Smooth muscle cell (in vitro differentiated cells): Measurements from ENCODE around the gene OR8B4. TPM values are rescaled to one million over a fixed set of nuclear protein-coding genes. Genes with fewer than 3 reads are reported as not detected.
"Not testable (repeated sequence)": the region's sequence is repeated elsewhere in the genome, so short reads cannot be mapped to it uniquely, and the experiment has no call there.

Experiments used
- DNase-seq: peaks from one replicate; lab custom pipeline; 2025; ENCODE audit not compliant: unreplicated experiment; lab: John Stamatoyannopoulos, UW
- H2AFZ ChIP-seq: fragments of 200-600 bp; sonication (generic); 2 replicates; pipeline ENCODE4 v1.6.0; 2016; ENCODE audit warnings: antibody characterized with exemption, low read depth, mild to moderate bottlenecking
- H3F3A ChIP-seq: fragments of 200-600 bp; sonication (generic); 2 replicates; pipeline ENCODE4 v1.6.0; 2017; ENCODE audit warnings: antibody characterized with exemption, low read depth
- H3K27ac ChIP-seq: fragments of 200-600 bp; sonication (generic); 2 replicates; pipeline ENCODE4 v1.5.1; 2016; ENCODE audit warnings: low read depth, mild to moderate bottlenecking
- H3K27me3 ChIP-seq: fragments of 200-600 bp; sonication (generic); 2 replicates; pipeline ENCODE4 v1.6.1; 2016; ENCODE audit warnings: low read depth, mild to moderate bottlenecking
- H3K36me3 ChIP-seq: fragments of 200-600 bp; sonication (generic); 2 replicates; pipeline ENCODE4 v1.5.1; 2016; ENCODE audit warnings: low read depth
- H3K4me1 ChIP-seq: fragments of 200-600 bp; sonication (generic); 2 replicates; pipeline ENCODE4 v1.5.1; 2016; ENCODE audit warnings: low read depth
- H3K4me2 ChIP-seq: fragments of 200-600 bp; sonication (generic); 2 replicates; pipeline ENCODE4 v1.6.0; 2016; ENCODE audit warnings: mild to moderate bottlenecking
- H3K4me3 ChIP-seq: fragments of 200-600 bp; sonication (generic); 2 replicates; pipeline ENCODE4 v1.5.1; 2016; ENCODE audit warnings: mild to moderate bottlenecking
- H3K79me2 ChIP-seq: fragments of 200-600 bp; sonication (generic); 2 replicates; pipeline ENCODE4 v1.6.0; 2016; ENCODE audit warnings: low read depth, mild to moderate bottlenecking
- H3K9ac ChIP-seq: fragments of 200-600 bp; sonication (generic); 2 replicates; pipeline ENCODE4 v1.6.0; 2016; ENCODE audit warnings: low read depth
- H3K9me3 ChIP-seq: fragments of 200-600 bp; sonication (generic); replicated peaks from 2 replicates; pipeline ENCODE4 v1.5.1; 2016; ENCODE audit warnings: low read depth
- H4K20me1 ChIP-seq: fragments of 200-600 bp; sonication (generic); 2 replicates; pipeline ENCODE4 v1.6.0; 2016; ENCODE audit warnings: low read depth
- WGBS: methylation state at CpG from one replicate; pipeline ENCODE4 v1.1.7; 2016; ENCODE audit warnings: low lambda C conversion rate; 5-methylcytosine and 5-hydroxymethylcytosine counted together
- polyA plus RNA-seq: library from polyadenylated mRNA; unstranded; fragments of >200 nt; fragmentation: Nextera tagmentation; extraction: Ambion mirVana; gene quantifications from 2 replicates; pipeline ENCODE4 v1.2.1, GENCODE V29; 2016
- total RNA-seq: library from RNA; depleted of rRNA; stranded (reverse); fragments of >200 nt; gene quantifications from 2 replicates; pipeline ENCODE4 v1.2.3, GENCODE V29; 2014
- TF ChIP-seq, protein P1 (sequence below): fragments of 200-600 bp; sonication (generic); IDR thresholded peaks from 2 replicates; pipeline ENCODE4 v1.5.1; 2017; ENCODE audit warnings: borderline replicate concordance, mild to moderate bottlenecking, antibody characterized with exemption; ENCODE audit not compliant: insufficient read depth, poor library complexity, severe bottlenecking

Gene OR8B4
- total and polyA plus RNA-seq, 2 experiments from 2014 or later: not detected

DNA sequence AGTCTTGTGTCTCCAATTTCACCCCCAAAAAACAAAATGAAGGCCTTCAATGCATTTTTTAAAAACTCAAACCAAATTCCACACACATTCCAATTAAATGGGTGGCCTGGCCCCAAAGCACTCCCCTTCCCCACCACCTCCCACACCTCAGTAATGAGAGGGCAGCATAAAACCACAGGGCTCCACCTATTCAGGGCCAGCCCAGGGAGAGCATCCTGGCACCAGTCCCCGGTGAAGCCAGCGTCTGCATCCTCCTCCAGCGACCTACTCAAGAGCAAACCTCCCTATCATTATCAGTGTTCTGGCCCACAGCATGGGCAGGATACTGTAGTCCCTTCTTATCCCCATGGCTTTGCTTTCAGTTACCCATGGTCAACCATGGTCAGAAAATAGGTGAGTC is 38.7 kb upstream of the OR8B4 start:
- H2AFZ ChIP-seq: no peak overlapping the region
- no peaks in the 10 kb centered on the region for H3K4me1 ChIP-seq
- 80% methylated on average over 3 of the region's 3 CpGs for WGBS
- H3K9ac ChIP-seq: no peak overlapping the region
- H3F3A ChIP-seq: no peaks in the 10 kb centered on the region
- TF ChIP-seq, protein P1, sequence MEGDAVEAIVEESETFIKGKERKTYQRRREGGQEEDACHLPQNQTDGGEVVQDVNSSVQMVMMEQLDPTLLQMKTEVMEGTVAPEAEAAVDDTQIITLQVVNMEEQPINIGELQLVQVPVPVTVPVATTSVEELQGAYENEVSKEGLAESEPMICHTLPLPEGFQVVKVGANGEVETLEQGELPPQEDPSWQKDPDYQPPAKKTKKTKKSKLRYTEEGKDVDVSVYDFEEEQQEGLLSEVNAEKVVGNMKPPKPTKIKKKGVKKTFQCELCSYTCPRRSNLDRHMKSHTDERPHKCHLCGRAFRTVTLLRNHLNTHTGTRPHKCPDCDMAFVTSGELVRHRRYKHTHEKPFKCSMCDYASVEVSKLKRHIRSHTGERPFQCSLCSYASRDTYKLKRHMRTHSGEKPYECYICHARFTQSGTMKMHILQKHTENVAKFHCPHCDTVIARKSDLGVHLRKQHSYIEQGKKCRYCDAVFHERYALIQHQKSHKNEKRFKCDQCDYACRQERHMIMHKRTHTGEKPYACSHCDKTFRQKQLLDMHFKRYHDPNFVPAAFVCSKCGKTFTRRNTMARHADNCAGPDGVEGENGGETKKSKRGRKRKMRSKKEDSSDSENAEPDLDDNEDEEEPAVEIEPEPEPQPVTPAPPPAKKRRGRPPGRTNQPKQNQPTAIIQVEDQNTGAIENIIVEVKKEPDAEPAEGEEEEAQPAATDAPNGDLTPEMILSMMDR: no peak
- H3K4me3 ChIP-seq: no peak overlapping the region
- H3K36me3 ChIP-seq: no peaks in the 10 kb centered on the region
- H3K4me2 ChIP-seq: no peak overlapping the region
- no peaks in the 10 kb centered on the region for H4K20me1 ChIP-seq
- H3K27me3 ChIP-seq: peaks cover 7% of the 10 kb centered on the region
- no peaks in the 10 kb centered on the region for H3K9me3 ChIP-seq
- no peaks in the 10 kb centered on the region for H3K79me2 ChIP-seq
- no peak for DNase-seq
- no peak overlapping the region for H3K27ac ChIP-seq

DNA sequence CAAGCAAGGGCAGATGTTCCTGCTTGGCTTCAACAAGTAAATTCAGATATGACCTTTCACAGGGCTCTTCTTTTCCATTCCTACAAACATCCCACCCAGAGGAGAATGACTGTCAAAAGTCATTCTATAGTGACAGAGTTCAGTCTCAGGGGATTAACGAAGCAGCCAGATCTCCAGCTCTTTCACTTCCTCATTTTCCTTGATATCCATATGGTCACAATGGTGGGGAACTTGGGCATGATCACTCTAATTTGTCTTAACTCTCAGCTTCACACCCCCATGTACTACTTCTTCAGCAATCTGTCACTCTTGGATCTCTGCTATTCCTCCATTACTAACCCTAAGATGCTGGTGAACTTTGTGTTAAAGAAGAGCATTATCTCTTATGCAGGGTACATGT is 35.8 kb upstream of the OR8B4 start:
- Histone ChIP-seq H2AFZ (no peak overlapping the region), H3K79me2 (no peaks in the 10 kb centered on the region), H3K4me2 (no peak overlapping the region), H3K4me1 (no peaks in the 10 kb centered on the region), H3K9ac (no peak overlapping the region), H4K20me1 (no peaks in the 10 kb centered on the region), H3K4me3 (no peak overlapping the region), H3K9me3 (no peaks in the 10 kb centered on the region), H3K27me3 (no peaks in the 10 kb centered on the region), H3F3A (no peaks in the 10 kb centered on the region), H3K27ac (no peak overlapping the region), H3K36me3 (no peaks in the 10 kb centered on the region)
- no peak for DNase-seq
- WGBS: 82% methylated on average over 1 of the region's 1 CpG
- TF ChIP-seq, protein P1: no peak

DNA sequence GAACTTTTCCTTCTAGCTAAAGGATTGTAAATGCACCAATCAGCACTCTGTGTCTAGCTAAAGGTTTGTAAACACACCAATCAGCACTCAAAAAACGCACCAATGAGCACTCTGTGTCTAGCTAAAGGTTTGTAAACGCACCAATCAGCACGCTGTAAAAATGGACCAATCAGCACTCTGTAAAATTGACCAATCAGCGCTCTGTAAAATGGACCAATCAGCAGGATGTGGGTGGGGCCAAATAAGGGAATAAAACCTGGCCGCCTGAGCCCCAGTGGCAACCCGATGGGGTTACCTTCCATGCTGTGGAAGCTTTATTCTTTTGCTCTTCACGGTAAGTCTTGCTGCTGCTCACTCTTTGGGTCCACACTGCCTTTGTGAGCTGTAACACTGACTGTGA is 34.7 kb upstream of the OR8B4 start:
- not testable (repeated sequence) for H4K20me1 ChIP-seq, H3K36me3 ChIP-seq, H3K4me1 ChIP-seq, DNase-seq, H3K27ac ChIP-seq, H3F3A ChIP-seq, H3K4me3 ChIP-seq, H3K9me3 ChIP-seq, H3K27me3 ChIP-seq, H3K4me2 ChIP-seq, H2AFZ ChIP-seq, H3K79me2 ChIP-seq, H3K9ac ChIP-seq
- 91% methylated on average over 7 of the region's 7 CpGs for WGBS

DNA sequence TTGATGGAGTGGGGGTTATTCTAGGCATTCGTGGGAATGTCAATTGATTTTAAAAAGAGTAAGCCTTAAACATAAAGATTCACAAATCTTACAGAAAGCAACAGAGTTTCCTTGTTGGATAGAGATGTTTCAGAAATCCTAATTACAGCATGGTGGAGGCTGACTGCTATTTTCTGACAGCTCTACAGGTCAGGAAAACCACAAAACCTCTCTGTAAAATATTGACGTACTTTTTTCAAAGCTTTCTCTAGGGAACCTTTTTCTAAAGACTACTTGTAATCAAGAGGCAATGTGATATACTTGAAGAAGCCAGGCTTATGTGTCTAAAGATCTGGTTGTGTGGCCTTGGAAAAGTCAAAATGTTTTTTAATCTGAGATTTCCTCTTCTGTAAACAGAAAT is 29.9 kb upstream of the OR8B4 start:
- H3K9me3 ChIP-seq: no peaks in the 10 kb centered on the region
- H3K4me1 ChIP-seq: no peaks in the 10 kb centered on the region
- DNase-seq: no peak
- no peaks in the 10 kb centered on the region for H3K79me2 ChIP-seq
- WGBS: 57% methylated on average over 2 of the region's 2 CpGs
- H4K20me1 ChIP-seq: no peaks in the 10 kb centered on the region
- H3K4me3 ChIP-seq: no peak overlapping the region
- H3K36me3 ChIP-seq: no peaks in the 10 kb centered on the region
- no peak overlapping the region for H3K9ac ChIP-seq
- no peak overlapping the region for H3K27ac ChIP-seq
- H3F3A ChIP-seq: no peaks in the 10 kb centered on the region
- H2AFZ ChIP-seq: no peak overlapping the region
- H3K4me2 ChIP-seq: no peak overlapping the region
- TF ChIP-seq, protein P1: no peak
- no peaks in the 10 kb centered on the region for H3K27me3 ChIP-seq
